K562 (cell line): Measurements from ENCODE around the gene PLEKHG3. TPM values are rescaled to one million over a fixed set of nuclear protein-coding genes. Genes with fewer than 3 reads are reported as not detected.

ENCODE experiments used
- ATAC-seq: fragments of 200-7000 bp; cut with Tn5 transposase; 3 replicates; pipeline ENCODE4 v1.9.1; 2020; ENCODE audit warnings: moderate library complexity
- BruUV-seq: library from RNA; stranded (reverse); fragments of 400-500 nt; replicated peaks from 2 replicates; lab custom pipeline; 2021; lab: Mats Ljungman, UMichigan
- CTCF ChIA-PET: fragments of 300-600 bp; formaldehyde crosslinking; extraction: SDS; loops from one replicate; lab custom pipeline; 2021; ENCODE audit warnings: low intra/inter-chr PET ratio; lab: Yijun Ruan, JAX
- POLR2A ChIA-PET: fragments of 300-600, 350-650 bp; sonication (Branson Sonifier 250); formaldehyde crosslinking; extraction: SDS; loops from one replicate; lab custom pipeline; 2021; ENCODE audit warnings: antibody characterized with exemption, inconsistent platforms; lab: Yijun Ruan, JAX
- DNase-seq, 4 experiments: peaks; one replicate each; pipeline versions ENCODE4 v3.0.0 to v3.0.0-alpha.2; 2011 to 2018; ENCODE audit warnings: low spot score in 3 of 4, mixed read lengths in 3 of 4; ENCODE audit errors: extremely low read depth in 1 of 4
- FAIRE-seq: peaks from 2 replicates; lab custom pipeline; 2011; peaks lifted over from hg19 to GRCh38; lab: Jason Lieb, UNC
- H2AFZ ChIP-seq: 2 replicates; pipeline ENCODE4 v1.6.0; 2011; ENCODE audit warnings: low read depth, low read length, control low read depth, inconsistent platforms
- H3K27ac ChIP-seq: fragments of 200-600 bp; 3 replicates; pipeline ENCODE4 v1.8.0; 2011; ENCODE audit warnings: low read depth, mild to moderate bottlenecking, control low read depth, inconsistent platforms, low read length, moderate library complexity, mixed read lengths; ENCODE audit errors: extremely low read depth
- H3K27me3 ChIP-seq, 2 experiments: fragments of 300-600 bp in 1 of 2; 2 replicates in 1 of 2; 3 replicates in 1 of 2; pipeline versions ENCODE4 v1.6.0 to v1.8.0; 2011; ENCODE audit warnings: inconsistent platforms in 2 of 2, low read length in 2 of 2, mild to moderate bottlenecking in 1 of 2, mixed read lengths in 1 of 2, moderate library complexity in 1 of 2; ENCODE audit not compliant: control insufficient read depth in 2 of 2, insufficient read depth in 2 of 2
- H3K36me3 ChIP-seq: fragments of 300-600 bp; 3 replicates; pipeline ENCODE4 v1.8.0; 2011; ENCODE audit warnings: mild to moderate bottlenecking, low read length, inconsistent platforms; ENCODE audit not compliant: control insufficient read depth, insufficient read depth
- H3K4me1 ChIP-seq, 2 experiments: fragments of 200-600 bp in 1 of 2; replicated peaks in 1 of 2; 2 replicates in 1 of 2; 3 replicates in 1 of 2; pipeline versions ENCODE4 v1.5.1 to v1.8.0; 2011; ENCODE audit warnings: inconsistent platforms in 2 of 2, low read length in 2 of 2, mild to moderate bottlenecking in 1 of 2, mixed read lengths in 1 of 2, moderate library complexity in 1 of 2; ENCODE audit not compliant: control insufficient read depth in 2 of 2, insufficient read depth in 2 of 2
- H3K4me2 ChIP-seq: 2 replicates; pipeline ENCODE4 v1.6.1; 2011; ENCODE audit warnings: low read length, control low read depth, inconsistent platforms, mixed read lengths; ENCODE audit not compliant: insufficient read depth
- H3K4me3 ChIP-seq: fragments of 200-600 bp; sonication (generic), shearing (Covaris generic); 2 replicates; pipeline ENCODE4 v1.5.1; 2016; ENCODE audit warnings: control low read depth, inconsistent platforms
- H3K79me2 ChIP-seq: fragments of 200-600 bp; 3 replicates; pipeline ENCODE4 v1.8.0; 2011; ENCODE audit warnings: low read length, inconsistent platforms; ENCODE audit not compliant: control insufficient read depth, insufficient read depth
- H3K9ac ChIP-seq, 2 experiments: 2 replicates each; pipeline versions ENCODE4 v1.6.0 to v1.6.1; 2011; ENCODE audit warnings: low read depth in 2 of 2, low read length in 2 of 2, control low read depth in 1 of 2, inconsistent platforms in 1 of 2, mild to moderate bottlenecking in 1 of 2, mixed read lengths in 1 of 2; ENCODE audit not compliant: insufficient read depth in 1 of 2
- H3K9me1 ChIP-seq: one replicate; pipeline ENCODE4 v1.6.0; 2011; ENCODE audit warnings: inconsistent platforms, mild to moderate bottlenecking, low read length, moderate library complexity; ENCODE audit not compliant: control insufficient read depth, insufficient read depth
- H3K9me3 ChIP-seq: replicated peaks from 2 replicates; pipeline ENCODE4 v1.5.1; 2011; ENCODE audit warnings: low read depth, low read length, inconsistent platforms; ENCODE audit not compliant: control insufficient read depth, insufficient read depth
- H4K20me1 ChIP-seq: replicated peaks from 2 replicates; pipeline ENCODE4 v1.6.1; 2011; ENCODE audit warnings: low read length, inconsistent platforms, mixed read lengths; ENCODE audit not compliant: control insufficient read depth, insufficient read depth
- BDP1 ChIP-seq: IDR thresholded peaks from 3 replicates; pipeline ENCODE4 v1.6.1; 2011; ENCODE audit not compliant: insufficient read length, insufficient read depth
- HDGF ChIP-seq: fragments of 450-650 bp; IDR thresholded peaks from 2 replicates; pipeline ENCODE4 v1.6.1; 2016
- MEF2A ChIP-seq: IDR thresholded peaks from 2 replicates; pipeline ENCODE4 v1.6.1; 2011; ENCODE audit warnings: low read depth, mild to moderate bottlenecking, low read length, moderate library complexity; ENCODE audit not compliant: control insufficient read depth
- MIER1 ChIP-seq: fragments of 450-650 bp; IDR thresholded peaks from 2 replicates; pipeline ENCODE4 v1.6.1; 2016; ENCODE audit warnings: antibody characterized with exemption, mild to moderate bottlenecking, low read depth
- TFAM ChIP-seq: fragments of 250-450 bp; sonication (Bioruptor Pico); conservative IDR thresholded peaks from 2 replicates; pipeline ENCODE4 v1.5.0; 2021; ENCODE audit warnings: mild to moderate bottlenecking, moderate library complexity
- TGIF2 ChIP-seq: sonication (generic); formaldehyde crosslinking; IDR thresholded peaks from 2 replicates; pipeline ENCODE4 v1.8.1; 2022; ENCODE audit warnings: mild to moderate bottlenecking, missing genetic modification reagents, moderate library complexity
- ZNF212 ChIP-seq: fragments of 450-650 bp; formaldehyde crosslinking; IDR thresholded peaks from 2 replicates; pipeline ENCODE4 v1.4.0; 2020; ENCODE audit warnings: mild to moderate bottlenecking
- ZNF780A ChIP-seq: fragments of 250-450 bp; sonication (Bioruptor Pico); IDR thresholded peaks from 2 replicates; pipeline ENCODE4 v1.5.0; 2021; ENCODE audit warnings: mild to moderate bottlenecking
- WGBS: fragments of 100-300 bp; shearing (Covaris generic); methylation state at CpG from one replicate; pipeline ENCODE4 v1.1.6; 2016; ENCODE audit warnings: low coverage, mixed read lengths; ENCODE audit not compliant: insufficient coverage; ENCODE audit errors: missing lambda C conversion rate; 5-methylcytosine and 5-hydroxymethylcytosine counted together
- in situ Hi-C: fragments of 300-500 bp; cut with MboI; formaldehyde crosslinking; loops from 4 replicates; pipeline ENCODE4 v1.15.0; 2018; ENCODE audit warnings: inconsistent platforms, mixed read lengths
- intact Hi-C: fragments of 100-400 bp; cut with micrococcal nuclease; formaldehyde crosslinking; loops from 2 replicates; pipeline ENCODE4 v1.14.2; 2022
- polyA plus RNA-seq, 8 experiments: library from polyadenylated mRNA; depleted of rRNA in 4 of 8; stranded (reverse) in 5 of 8; unstranded in 3 of 8; fragments of >200 nt; fragmentation: Nextera tagmentation in 2 of 8; fragmentation: Illumina TruSeq in 1 of 8; extraction: Ambion mirVana in 2 of 8; extraction: Trizol in 1 of 8; gene quantifications; 2 replicates each; pipeline versions ENCODE4 v1.2.1 to v1.2.3, GENCODE V29; 2011 to 2014; ENCODE audit warnings: inconsistent platforms in 1 of 8, missing spikeins in 1 of 8
- total RNA-seq, 7 experiments: library from RNA; depleted of rRNA in 6 of 7; stranded (reverse); fragments of >200 nt in 6 of 7; fragmentation: Illumina TruSeq in 2 of 7; extraction: Trizol in 2 of 7; gene quantifications; 2 replicates each; pipeline versions ENCODE4 v1.2.1 to v1.2.3, GENCODE V29; 2011 to 2021; ENCODE audit warnings: low replicate concordance in 1 of 7
- TF ChIP-seq, protein P1 (sequence below): sonication (generic); formaldehyde crosslinking; IDR thresholded peaks from 2 replicates; pipeline ENCODE4 v1.8.0; 2023; ENCODE audit warnings: missing genetic modification reagents, mild to moderate bottlenecking, borderline replicate concordance
- TF ChIP-seq, protein P2 (sequence below): fragments of 250-450 bp; sonication (Bioruptor Pico); IDR thresholded peaks from 2 replicates; pipeline ENCODE4 v1.8.0; 2022; ENCODE audit warnings: moderate library complexity, mild to moderate bottlenecking, inconsistent platforms

PLEKHG3 gene
- total and polyA plus RNA-seq, 9 of the 15 experiments (the other 6 are each of a cell fraction or from before 2014, with no cell fraction given), result 0.04 to 0.16 TPM; not detected in 7

DNA sequence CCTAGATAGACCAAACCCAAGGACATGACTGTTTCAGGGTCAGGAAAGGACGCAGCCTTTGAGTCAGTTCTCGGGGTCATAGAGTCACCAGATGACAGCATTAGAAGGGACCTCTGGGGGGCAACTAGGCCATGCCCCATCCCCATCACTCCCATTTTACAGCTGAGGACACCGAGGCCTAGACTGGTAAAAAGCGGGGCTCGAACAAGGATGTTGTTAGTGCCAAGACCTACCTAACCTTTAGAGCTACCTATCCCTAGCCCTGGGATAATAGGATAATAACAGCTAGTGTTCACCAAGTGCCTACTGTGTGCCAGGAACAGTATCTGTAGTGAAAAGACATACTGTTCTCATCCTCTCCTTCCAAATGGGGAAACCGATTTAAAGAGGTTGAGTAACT, 48.7 kb downstream of the PLEKHG3 start:
- in situ Hi-C loops, result no loop called here
- TF ChIP-seq, protein P1, sequence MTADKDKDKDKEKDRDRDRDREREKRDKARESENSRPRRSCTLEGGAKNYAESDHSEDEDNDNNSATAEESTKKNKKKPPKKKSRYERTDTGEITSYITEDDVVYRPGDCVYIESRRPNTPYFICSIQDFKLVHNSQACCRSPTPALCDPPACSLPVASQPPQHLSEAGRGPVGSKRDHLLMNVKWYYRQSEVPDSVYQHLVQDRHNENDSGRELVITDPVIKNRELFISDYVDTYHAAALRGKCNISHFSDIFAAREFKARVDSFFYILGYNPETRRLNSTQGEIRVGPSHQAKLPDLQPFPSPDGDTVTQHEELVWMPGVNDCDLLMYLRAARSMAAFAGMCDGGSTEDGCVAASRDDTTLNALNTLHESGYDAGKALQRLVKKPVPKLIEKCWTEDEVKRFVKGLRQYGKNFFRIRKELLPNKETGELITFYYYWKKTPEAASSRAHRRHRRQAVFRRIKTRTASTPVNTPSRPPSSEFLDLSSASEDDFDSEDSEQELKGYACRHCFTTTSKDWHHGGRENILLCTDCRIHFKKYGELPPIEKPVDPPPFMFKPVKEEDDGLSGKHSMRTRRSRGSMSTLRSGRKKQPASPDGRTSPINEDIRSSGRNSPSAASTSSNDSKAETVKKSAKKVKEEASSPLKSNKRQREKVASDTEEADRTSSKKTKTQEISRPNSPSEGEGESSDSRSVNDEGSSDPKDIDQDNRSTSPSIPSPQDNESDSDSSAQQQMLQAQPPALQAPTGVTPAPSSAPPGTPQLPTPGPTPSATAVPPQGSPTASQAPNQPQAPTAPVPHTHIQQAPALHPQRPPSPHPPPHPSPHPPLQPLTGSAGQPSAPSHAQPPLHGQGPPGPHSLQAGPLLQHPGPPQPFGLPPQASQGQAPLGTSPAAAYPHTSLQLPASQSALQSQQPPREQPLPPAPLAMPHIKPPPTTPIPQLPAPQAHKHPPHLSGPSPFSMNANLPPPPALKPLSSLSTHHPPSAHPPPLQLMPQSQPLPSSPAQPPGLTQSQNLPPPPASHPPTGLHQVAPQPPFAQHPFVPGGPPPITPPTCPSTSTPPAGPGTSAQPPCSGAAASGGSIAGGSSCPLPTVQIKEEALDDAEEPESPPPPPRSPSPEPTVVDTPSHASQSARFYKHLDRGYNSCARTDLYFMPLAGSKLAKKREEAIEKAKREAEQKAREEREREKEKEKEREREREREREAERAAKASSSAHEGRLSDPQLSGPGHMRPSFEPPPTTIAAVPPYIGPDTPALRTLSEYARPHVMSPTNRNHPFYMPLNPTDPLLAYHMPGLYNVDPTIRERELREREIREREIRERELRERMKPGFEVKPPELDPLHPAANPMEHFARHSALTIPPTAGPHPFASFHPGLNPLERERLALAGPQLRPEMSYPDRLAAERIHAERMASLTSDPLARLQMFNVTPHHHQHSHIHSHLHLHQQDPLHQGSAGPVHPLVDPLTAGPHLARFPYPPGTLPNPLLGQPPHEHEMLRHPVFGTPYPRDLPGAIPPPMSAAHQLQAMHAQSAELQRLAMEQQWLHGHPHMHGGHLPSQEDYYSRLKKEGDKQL (CRISPR knock-in tag), result no peak
- TF ChIP-seq HDGF (no peak), TGIF2 (no peak), BDP1 (no peak), TFAM (CRISPR knock-in tag) (no peak), MEF2A (no peak), ZNF780A (CRISPR knock-in tag) (no peak), ZNF212 (CRISPR knock-in tag) (no peak), MIER1 (no peak)
- TF ChIP-seq, protein P2, sequence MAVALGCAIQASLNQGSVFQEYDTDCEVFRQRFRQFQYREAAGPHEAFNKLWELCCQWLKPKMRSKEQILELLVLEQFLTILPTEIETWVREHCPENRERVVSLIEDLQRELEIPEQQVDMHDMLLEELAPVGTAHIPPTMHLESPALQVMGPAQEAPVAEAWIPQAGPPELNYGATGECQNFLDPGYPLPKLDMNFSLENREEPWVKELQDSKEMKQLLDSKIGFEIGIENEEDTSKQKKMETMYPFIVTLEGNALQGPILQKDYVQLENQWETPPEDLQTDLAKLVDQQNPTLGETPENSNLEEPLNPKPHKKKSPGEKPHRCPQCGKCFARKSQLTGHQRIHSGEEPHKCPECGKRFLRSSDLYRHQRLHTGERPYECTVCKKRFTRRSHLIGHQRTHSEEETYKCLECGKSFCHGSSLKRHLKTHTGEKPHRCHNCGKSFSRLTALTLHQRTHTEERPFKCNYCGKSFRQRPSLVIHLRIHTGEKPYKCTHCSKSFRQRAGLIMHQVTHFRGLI (CRISPR knock-in tag), result no peak
- no peak for ATAC-seq
- Histone ChIP-seq H3K9me3 (no peaks in the 10 kb centered on the region), H3K4me1 (no peaks in the 10 kb centered on the region; a peak in 2 of 5 replicates), H3K4me3 (no peak overlapping the region), H3K9ac (no peak overlapping the region), H3K9me1 (no peaks in the 10 kb centered on the region), H3K36me3 (no peaks in the 10 kb centered on the region), H3K27me3 (peaks cover 10 to 63% of the 10 kb centered on the region in 2 experiments; a peak in 4 of 5 replicates), H4K20me1 (no peaks in the 10 kb centered on the region), H3K27ac (no peak overlapping the region), H3K79me2 (no peaks in the 10 kb centered on the region), H3K4me2 (no peak overlapping the region), H2AFZ (no peak overlapping the region)
- ChIA-PET POLR2A (no interaction called here), CTCF (no interaction called here)
- intact Hi-C loops, result no loop called here
- WGBS, result 6% methylated on average over 6 of the region's 6 CpGs
- no peak for FAIRE-seq
- no TSS peak for BruUV-seq
- no peak for DNase-seq
